Posterior cingulate gyrus (tissue), 11 donors: ENCODE data around the gene KRTAP20-1.

Experiments
- DNase-seq, 10 donors: peaks; one replicate each; pipeline versions ENCODE4 v3.0.0 to v3.0.0-alpha.2; 2020 to 2021; ENCODE audit warnings: mixed read lengths in 3 of 10
- intact Hi-C: fragments of 100-400 bp; cut with DNase I; formaldehyde crosslinking; loops from one replicate; pipeline ENCODE4 v1.15.1; 2023

KRTAP20-1 gene

DNA sequence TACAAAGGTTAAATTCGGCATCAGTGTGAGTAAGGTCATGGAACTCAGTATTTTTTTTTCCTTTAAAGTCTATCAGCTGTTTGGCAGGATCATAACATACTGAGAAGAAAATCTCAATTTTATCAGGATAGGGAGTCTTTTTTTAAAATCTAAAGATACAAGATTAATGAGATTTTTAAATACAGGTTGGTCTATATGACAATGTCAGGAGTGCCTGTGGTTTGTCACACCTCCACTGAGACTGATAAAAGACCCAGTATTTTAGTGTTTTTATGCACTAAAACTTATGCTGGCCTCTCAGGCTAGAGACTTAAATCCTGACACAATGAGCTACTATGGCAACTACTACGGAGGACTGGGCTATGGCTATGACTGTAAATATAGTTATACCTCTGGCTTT is 26.3 kb downstream of the KRTAP20-1 start, which contains the start of gene KRTAP20-3:
Gene KRTAP20-3, plus strand, starts transcription at position 301 of the 400 bp plus-strand sequence.
- intact Hi-C loops: no loop called here
- DNase-seq: no peak

DNA sequence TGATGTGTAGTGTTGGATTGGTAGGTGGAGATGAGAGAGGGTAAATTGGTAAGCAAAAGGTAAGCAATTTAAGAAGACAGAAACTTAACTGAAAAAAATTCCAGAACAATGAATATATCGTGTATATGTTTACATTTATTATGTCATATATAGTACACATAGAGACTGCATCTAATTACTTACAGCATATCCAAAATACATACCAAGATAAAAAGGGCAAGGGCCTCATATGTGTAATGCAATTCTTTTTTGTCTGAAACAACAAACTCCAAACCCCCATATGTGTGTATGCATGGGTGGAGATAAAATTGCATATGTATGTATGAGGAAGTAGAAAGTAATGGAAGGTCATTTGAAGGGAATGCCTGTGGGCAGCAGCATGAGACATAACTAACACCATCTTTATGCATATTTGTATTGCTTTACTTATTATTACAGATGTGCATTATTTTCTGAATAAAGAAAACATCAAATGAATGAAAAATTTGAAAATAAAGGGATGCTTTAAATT is 30.7 kb downstream of the KRTAP20-1 start:
- intact Hi-C loops: no loop called here

DNA sequence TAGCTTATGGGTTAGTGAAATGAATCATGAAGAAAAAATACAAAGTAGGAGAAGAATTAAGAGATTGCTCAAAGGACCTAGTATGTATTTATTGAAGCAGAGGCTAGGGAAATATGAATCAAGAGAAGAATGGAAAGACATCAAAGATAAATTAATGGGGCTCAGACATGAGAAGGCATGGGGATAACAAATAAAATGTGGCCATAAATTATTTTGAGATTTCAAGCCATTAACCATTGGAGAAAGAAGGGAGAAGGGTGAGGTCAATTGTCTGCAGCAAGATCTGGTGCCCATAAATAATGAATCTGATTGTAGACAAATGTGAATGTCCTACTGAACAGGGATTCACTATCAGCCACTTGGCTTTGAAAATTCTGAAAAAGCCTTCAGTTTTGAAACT is 36.7 kb downstream of the KRTAP20-1 start:
- intact Hi-C loops: no loop called here
- no peak for DNase-seq

More for the DNA sequence above, 30.7 kb downstream of the KRTAP20-1 start:
- no peak for DNase-seq
